ENCODE data around the gene RPL32. TPM values are rescaled to one million over a fixed set of nuclear protein-coding genes. Genes with fewer than 3 reads are reported as not detected.

RPL32 gene
- total and polyA plus RNA-seq, 2 experiments from 2014 or later: 666 to 897 TPM

- H3K4me2 ChIP-seq: no peak overlapping the region
- no peak overlapping the region for H2AFZ ChIP-seq
- TF ChIP-seq EZH2phosphoT487 (IDR thresholded peaks at IDR 0.05; ENCODE audit: low read depth, severe bottlenecking, unreplicated experiment) (no peak), EZH2 (IDR thresholded peaks at IDR 0.05; ENCODE audit: borderline replicate concordance) (no peak), CTCF (IDR thresholded peaks at IDR 0.05; ENCODE audit: poor library complexity) (no peak)
- H4K20me1 ChIP-seq (ENCODE audit: insufficient read depth, poor library complexity, severe bottlenecking): no peaks in the 10 kb centered on the region
- H3K27ac ChIP-seq: no peak overlapping the region
- no peak overlapping the region for H3K4me3 ChIP-seq
- no peak for DNase-seq (ENCODE audit: low spot score)
- H3K27me3 ChIP-seq: no peaks in the 10 kb centered on the region
- H3K36me3 ChIP-seq (replicated peaks; ENCODE audit: insufficient read depth, low read depth): no peaks in the 10 kb centered on the region
- no peaks in the 10 kb centered on the region for H3K79me2 ChIP-seq
- H3K4me1 ChIP-seq (ENCODE audit: insufficient read depth): no peaks in the 10 kb centered on the region
- WGBS (ENCODE audit: low lambda C conversion rate, missing lambda C conversion rate): 95% methylated on average over 24 of the region's 24 CpGs
- H3K9me3 ChIP-seq (ENCODE audit: low read depth): no peaks in the 10 kb centered on the region
- no peaks in the 10 kb centered on the region for H3K9me2 ChIP-seq (replicated peaks; ENCODE audit: insufficient read depth)
Observed at GRCh38 chr3:12815078-12815477, 26.3 kb downstream of the RPL32 start.

- Histone ChIP-seq H3K9me3 (ENCODE audit: low read depth) (no peaks in the 10 kb centered on the region), H3K27ac (no peak overlapping the region), H3K4me3 (no peak overlapping the region), H3K9me2 (replicated peaks; ENCODE audit: insufficient read depth) (no peaks in the 10 kb centered on the region), H3K4me1 (ENCODE audit: insufficient read depth) (peaks cover 4% of the 10 kb centered on the region), H3K36me3 (replicated peaks; ENCODE audit: insufficient read depth, low read depth) (no peaks in the 10 kb centered on the region), H4K20me1 (ENCODE audit: insufficient read depth, poor library complexity, severe bottlenecking) (no peaks in the 10 kb centered on the region), H2AFZ (no peak overlapping the region), H3K27me3 (no peaks in the 10 kb centered on the region), H3K4me2 (no peak overlapping the region), H3K79me2 (no peaks in the 10 kb centered on the region)
- 94% methylated on average over 6 of the region's 6 CpGs for WGBS (ENCODE audit: low lambda C conversion rate, missing lambda C conversion rate)
- TF ChIP-seq CTCF (IDR thresholded peaks at IDR 0.05; ENCODE audit: poor library complexity) (no peak), EZH2phosphoT487 (IDR thresholded peaks at IDR 0.05; ENCODE audit: low read depth, severe bottlenecking, unreplicated experiment) (no peak), EZH2 (IDR thresholded peaks at IDR 0.05; ENCODE audit: borderline replicate concordance) (no peak)
- no peak for DNase-seq (ENCODE audit: low spot score)
Observed at GRCh38 chr3:12813967-12814366, 27.4 kb downstream of the RPL32 start.

GRCh38 chr3:12812812-12813211, 28.6 kb downstream of the RPL32 start:
- TF ChIP-seq CTCF (IDR thresholded peaks at IDR 0.05; ENCODE audit: poor library complexity) (no peak), EZH2phosphoT487 (IDR thresholded peaks at IDR 0.05; ENCODE audit: low read depth, severe bottlenecking, unreplicated experiment) (no peak), EZH2 (IDR thresholded peaks at IDR 0.05; ENCODE audit: borderline replicate concordance) (no peak)
- no peak for DNase-seq (ENCODE audit: low spot score)
- Histone ChIP-seq H3K4me1 (ENCODE audit: insufficient read depth) (peaks cover 4% of the 10 kb centered on the region), H3K79me2 (no peaks in the 10 kb centered on the region), H3K27ac (no peak overlapping the region), H4K20me1 (ENCODE audit: insufficient read depth, poor library complexity, severe bottlenecking) (no peaks in the 10 kb centered on the region), H2AFZ (no peak overlapping the region), H3K9me2 (replicated peaks; ENCODE audit: insufficient read depth) (no peaks in the 10 kb centered on the region), H3K4me3 (no peak overlapping the region), H3K4me2 (no peak overlapping the region), H3K36me3 (replicated peaks; ENCODE audit: insufficient read depth, low read depth) (no peaks in the 10 kb centered on the region), H3K9me3 (ENCODE audit: low read depth) (no peaks in the 10 kb centered on the region), H3K27me3 (no peaks in the 10 kb centered on the region)
- 75% methylated on average over 3 of the region's 3 CpGs for WGBS (ENCODE audit: low lambda C conversion rate, missing lambda C conversion rate)

- H3K9me2 ChIP-seq (replicated peaks; ENCODE audit: insufficient read depth): no peaks in the 10 kb centered on the region
- peaks cover 4% of the 10 kb centered on the region for H3K4me1 ChIP-seq (ENCODE audit: insufficient read depth)
- H3K4me3 ChIP-seq: no peak overlapping the region
- H3K79me2 ChIP-seq: no peaks in the 10 kb centered on the region
- H3K27me3 ChIP-seq: no peaks in the 10 kb centered on the region
- H3K27ac ChIP-seq: peak overlapping the region; percentile 21
- H3K4me2 ChIP-seq: no peak overlapping the region
- peak overlapping the region; percentile 34 for H2AFZ ChIP-seq
- H4K20me1 ChIP-seq (ENCODE audit: insufficient read depth, poor library complexity, severe bottlenecking): no peaks in the 10 kb centered on the region
- no peak for DNase-seq (ENCODE audit: low spot score)
- 80% methylated on average over 5 of the region's 5 CpGs for WGBS (ENCODE audit: low lambda C conversion rate, missing lambda C conversion rate)
- no peak for TF ChIP-seq EZH2phosphoT487 (IDR thresholded peaks at IDR 0.05; ENCODE audit: low read depth, severe bottlenecking, unreplicated experiment)
- TF ChIP-seq CTCF (IDR thresholded peaks at IDR 0.05; ENCODE audit: poor library complexity): no peak
- no peak for TF ChIP-seq EZH2 (IDR thresholded peaks at IDR 0.05; ENCODE audit: borderline replicate concordance)
- H3K36me3 ChIP-seq (replicated peaks; ENCODE audit: insufficient read depth, low read depth): no peaks in the 10 kb centered on the region
- no peaks in the 10 kb centered on the region for H3K9me3 ChIP-seq (ENCODE audit: low read depth)
Observed at GRCh38 chr3:12810961-12811360, 30.4 kb downstream of the RPL32 start.

Measured in hepatocyte (in vitro differentiated cells).